Smooth muscle cell of the brain vasculature (primary cell): ENCODE measurements around the gene TMEM141.
"Not testable (repeated sequence)": the region's sequence is repeated elsewhere in the genome, so short reads cannot be mapped to it uniquely, and the experiment has no call there.

Experiments used
- DNase-seq: peaks from one replicate; pipeline ENCODE4 v3.0.0-alpha.2; 2012; ENCODE audit warnings: low read depth, low spot score

TMEM141 gene

GRCh38 chr9:136794281-136794999, 3.3 kb downstream of the TMEM141 start:
- no peak for DNase-seq

GRCh38 chr9:136795000-136795348, 3.8 kb downstream of the TMEM141 start:
- DNase-seq = no peak

GRCh38 chr9:136796238-136796774, 5.2 kb downstream of the TMEM141 start, which contains the start of gene CCDC183:
Gene CCDC183 (plus strand): TSS chr9:136796338. CDS start chr9:136796398, 60 bp downstream.
- no peak for DNase-seq

GRCh38 chr9:136796775-136797347, 5.7 kb downstream of the TMEM141 start:
- DNase-seq = not testable (repeated sequence)

GRCh38 chr9:136798708-136799078, 7.5 kb downstream of the TMEM141 start:
- no peak for DNase-seq

- DNase-seq = no peak
Measured at GRCh38 chr9:136799079-136799853, 8.1 kb downstream of the TMEM141 start.

- DNase-seq = no peak
Measured at GRCh38 chr9:136799854-136800657, 8.9 kb downstream of the TMEM141 start.

- DNase-seq = no peak
Measured at GRCh38 chr9:136802321-136802720, 11.2 kb downstream of the TMEM141 start.

- not testable (repeated sequence) for DNase-seq
Measured at GRCh38 chr9:136803009-136803550, 11.9 kb downstream of the TMEM141 start.

GRCh38 chr9:136803551-136804508, 12.7 kb downstream of the TMEM141 start:
- no peak for DNase-seq

- no peak for DNase-seq
Measured at GRCh38 chr9:136804509-136805206, 13.5 kb downstream of the TMEM141 start.

GRCh38 chr9:136805207-136805740, 14.1 kb downstream of the TMEM141 start:
- no peak for DNase-seq

- DNase-seq = no peak
Measured at GRCh38 chr9:136806067-136806466, 14.9 kb downstream of the TMEM141 start.

- no peak for DNase-seq
Measured at GRCh38 chr9:136806631-136807201, 15.6 kb downstream of the TMEM141 start.

GRCh38 chr9:136807281-136808074, 16.3 kb downstream of the TMEM141 start, which contains the start of gene RABL6:
Gene RABL6 (plus strand): TSS chr9:136807948. CDS start chr9:136808197, 249 bp downstream.
- DNase-seq = peak; percentile 41

GRCh38 chr9:136808075-136808805, 17.1 kb downstream of the TMEM141 start:
- no peak for DNase-seq

GRCh38 chr9:136808806-136809158, 17.6 kb downstream of the TMEM141 start:
- DNase-seq = no peak
